ENCODE measurements around the gene STK17B. TPM values are rescaled to one million over a fixed set of nuclear protein-coding genes. Genes with fewer than 3 reads are reported as not detected.

STK17B gene
- total and polyA plus RNA-seq, 4 donors = 9.0 to 73.7 (median 27.2) TPM

DNA sequence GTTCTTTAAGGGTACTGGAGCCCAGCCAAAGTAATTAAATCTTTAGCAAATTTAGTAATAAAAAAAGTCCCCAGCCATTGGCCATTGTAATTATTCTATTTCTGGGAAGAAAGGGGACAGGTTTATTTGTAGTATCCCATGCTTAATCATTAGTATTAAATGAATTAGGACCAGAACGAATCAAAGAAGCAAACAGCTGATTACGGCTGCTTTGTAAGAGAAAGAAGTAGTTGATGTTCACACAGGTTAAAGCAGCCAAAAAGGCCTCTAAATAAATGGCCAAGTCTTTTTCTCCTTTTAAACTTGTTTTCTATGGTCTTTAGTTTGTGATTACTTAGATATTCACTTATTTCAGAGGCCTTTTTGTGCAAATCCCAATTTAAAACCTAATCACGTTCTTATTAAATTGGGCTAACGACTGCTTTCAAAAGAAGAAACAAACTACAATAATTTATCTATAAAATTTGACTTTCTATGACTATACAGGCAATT is 54.1 kb downstream of the STK17B start:
- TF ChIP-seq, protein P1, sequence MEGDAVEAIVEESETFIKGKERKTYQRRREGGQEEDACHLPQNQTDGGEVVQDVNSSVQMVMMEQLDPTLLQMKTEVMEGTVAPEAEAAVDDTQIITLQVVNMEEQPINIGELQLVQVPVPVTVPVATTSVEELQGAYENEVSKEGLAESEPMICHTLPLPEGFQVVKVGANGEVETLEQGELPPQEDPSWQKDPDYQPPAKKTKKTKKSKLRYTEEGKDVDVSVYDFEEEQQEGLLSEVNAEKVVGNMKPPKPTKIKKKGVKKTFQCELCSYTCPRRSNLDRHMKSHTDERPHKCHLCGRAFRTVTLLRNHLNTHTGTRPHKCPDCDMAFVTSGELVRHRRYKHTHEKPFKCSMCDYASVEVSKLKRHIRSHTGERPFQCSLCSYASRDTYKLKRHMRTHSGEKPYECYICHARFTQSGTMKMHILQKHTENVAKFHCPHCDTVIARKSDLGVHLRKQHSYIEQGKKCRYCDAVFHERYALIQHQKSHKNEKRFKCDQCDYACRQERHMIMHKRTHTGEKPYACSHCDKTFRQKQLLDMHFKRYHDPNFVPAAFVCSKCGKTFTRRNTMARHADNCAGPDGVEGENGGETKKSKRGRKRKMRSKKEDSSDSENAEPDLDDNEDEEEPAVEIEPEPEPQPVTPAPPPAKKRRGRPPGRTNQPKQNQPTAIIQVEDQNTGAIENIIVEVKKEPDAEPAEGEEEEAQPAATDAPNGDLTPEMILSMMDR (IDR thresholded peaks at IDR 0.05; ENCODE audit: control extremely low read depth, extremely low read depth) = no peak
- no peaks in the 10 kb centered on the region for H3K36me3 ChIP-seq (ENCODE audit: control insufficient read depth in 4 of 4, insufficient read depth in 4 of 4, low read length in 4 of 4)
- no peak overlapping the region for H3K9ac ChIP-seq (ENCODE audit: insufficient read depth in 1 of 2, low read length in 2 of 2)
- peaks cover 0 to 6% (median 0%) of the 10 kb centered on the region in 5 donors for H3K4me1 ChIP-seq (ENCODE audit: control insufficient read depth in 5 of 5, insufficient read depth in 5 of 5, low read length in 5 of 5)
- DNase-seq (no peak), ATAC-seq (ENCODE audit: insufficient read depth, low FRiP score) (no peak)
- no peaks in the 10 kb centered on the region for H3K27me3 ChIP-seq (ENCODE audit: control insufficient read depth in 3 of 3, insufficient read depth in 3 of 3, low read length in 2 of 3)
- no peak overlapping the region for H3K4me3 ChIP-seq
- 97% methylated on average over 4 of the region's 4 CpGs for WGBS, 2 donors
- H3K27ac ChIP-seq (ENCODE audit: low read depth in 1 of 2, low read length in 1 of 2) = no peak overlapping the region
- no peaks in the 10 kb centered on the region for H3K9me3 ChIP-seq (ENCODE audit: control insufficient read depth in 4 of 4, insufficient read depth in 3 of 4, low read length in 3 of 4)

- no peaks in the 10 kb centered on the region for H3K36me3 ChIP-seq (ENCODE audit: control insufficient read depth in 4 of 4, insufficient read depth in 4 of 4, low read length in 4 of 4)
- TF ChIP-seq, protein P1 (IDR thresholded peaks at IDR 0.05; ENCODE audit: control extremely low read depth, extremely low read depth) = no peak
- H3K4me1 ChIP-seq (ENCODE audit: control insufficient read depth in 5 of 5, insufficient read depth in 5 of 5, low read length in 5 of 5) = peaks cover 0 to 6% (median 0%) of the 10 kb centered on the region in 5 donors
- peak overlapping the region in 1 of 2 donors; percentile 64 for H3K27ac ChIP-seq (ENCODE audit: low read depth in 1 of 2, low read length in 1 of 2)
- no peaks in the 10 kb centered on the region for H3K9me3 ChIP-seq (ENCODE audit: control insufficient read depth in 4 of 4, insufficient read depth in 3 of 4, low read length in 3 of 4)
- ATAC-seq (ENCODE audit: insufficient read depth, low FRiP score) = no peak
- WGBS, 2 donors = 46 to 54% methylated on average over 7 of the region's 7 CpGs
- H3K9ac ChIP-seq (ENCODE audit: insufficient read depth in 1 of 2, low read length in 2 of 2) = no peak overlapping the region
- DNase-seq = peak in 1 of 3 donors; percentile 27
- H3K4me3 ChIP-seq = no peak overlapping the region
- H3K27me3 ChIP-seq (ENCODE audit: control insufficient read depth in 3 of 3, insufficient read depth in 3 of 3, low read length in 2 of 3) = no peaks in the 10 kb centered on the region
Observed at GRCh38 chr2:196113061-196113974, 58.1 kb downstream of the STK17B start.

- Histone ChIP-seq H3K27ac (ENCODE audit: low read depth in 1 of 2, low read length in 1 of 2) (no peak overlapping the region), H3K4me1 (ENCODE audit: control insufficient read depth in 5 of 5, insufficient read depth in 5 of 5, low read length in 5 of 5) (peaks cover 0 to 6% (median 0%) of the 10 kb centered on the region in 5 donors), H3K9me3 (ENCODE audit: control insufficient read depth in 4 of 4, insufficient read depth in 3 of 4, low read length in 3 of 4) (no peaks in the 10 kb centered on the region), H3K4me3 (no peak overlapping the region), H3K27me3 (ENCODE audit: control insufficient read depth in 3 of 3, insufficient read depth in 3 of 3, low read length in 2 of 3) (no peaks in the 10 kb centered on the region), H3K9ac (ENCODE audit: insufficient read depth in 1 of 2, low read length in 2 of 2) (no peak overlapping the region), H3K36me3 (ENCODE audit: control insufficient read depth in 4 of 4, insufficient read depth in 4 of 4, low read length in 4 of 4) (no peaks in the 10 kb centered on the region)
- TF ChIP-seq, protein P1 (IDR thresholded peaks at IDR 0.05; ENCODE audit: control extremely low read depth, extremely low read depth) = no peak
- WGBS, 2 donors = 67 to 81% methylated on average over 5 of the region's 5 CpGs
- DNase-seq (no peak), ATAC-seq (ENCODE audit: insufficient read depth, low FRiP score) (no peak)
Observed at GRCh38 chr2:196112418-196113034, 58.9 kb downstream of the STK17B start.

Measured in lung (tissue), 12 donors.